Activated CD4-positive, alpha-beta memory T cell treated with anti-CD3 and anti-CD28 coated beads, Interleukin-2, amount 10 ng/mL, durations not matched to agents 7 days and 5 days (primary cell): ENCODE data around the gene TMEM38B. TPM values are rescaled to one million over a fixed set of nuclear protein-coding genes. Genes with fewer than 3 reads are reported as not detected.

Experiments
- CTCF ChIA-PET: fragments of 350-600 bp; sonication (Branson Sonifier 250); formaldehyde crosslinking; loops from one replicate; lab custom pipeline; 2021; ENCODE audit warnings: antibody characterized with exemption, inconsistent platforms; lab: Charles Lee
- POLR2A ChIA-PET: fragments of 350-600 bp; sonication (Branson Sonifier 250); formaldehyde crosslinking; loops from one replicate; lab custom pipeline; 2021; ENCODE audit warnings: antibody characterized with exemption; lab: Charles Lee
- DNase-seq: peaks from one replicate; pipeline ENCODE4 v3.0.0-alpha.2; 2020
- H3K27ac Mint-ChIP-seq: one replicate; pipeline ENCODE4 v1.8.0; 2021; ENCODE audit warnings: mild to moderate bottlenecking, mixed read lengths
- H3K27me3 Mint-ChIP-seq: one replicate; pipeline ENCODE4 v1.8.0; 2021; ENCODE audit warnings: mixed read lengths
- H3K36me3 Mint-ChIP-seq: one replicate; pipeline ENCODE4 v1.8.0; 2021; ENCODE audit warnings: low read depth, mixed read lengths
- H3K4me1 Mint-ChIP-seq: one replicate; pipeline ENCODE4 v1.8.0; 2021; ENCODE audit warnings: mixed read lengths
- H3K4me3 Mint-ChIP-seq: one replicate; pipeline ENCODE4 v1.8.0; 2021; ENCODE audit warnings: mild to moderate bottlenecking, mixed read lengths
- H3K9me3 Mint-ChIP-seq: one replicate; pipeline ENCODE4 v1.8.0; 2021; ENCODE audit warnings: mixed read lengths
- total RNA-seq, 2 experiments: library from RNA; stranded (reverse); gene quantifications; one replicate each; pipeline ENCODE4 v1.2.3, GENCODE V29; 2021

Gene TMEM38B
- total RNA-seq, 2 experiments from 2014 or later, result 8.1 to 9.2 TPM

- ChIA-PET POLR2A (no interaction called here), CTCF (no interaction called here)
- no peaks in the 10 kb centered on the region for H3K36me3 Mint-ChIP-seq
Observed at GRCh38 chr9:105670775-105671174, 23.6 kb upstream of the TMEM38B start.

GRCh38 chr9:105672711-105673234 lies 21.6 kb upstream of the TMEM38B start:
- Mint-ChIP-seq H3K27ac (no peak overlapping the region), H3K4me3 (no peak overlapping the region), H3K4me1 (no peaks in the 10 kb centered on the region), H3K27me3 (peaks cover 4% of the 10 kb centered on the region), H3K36me3 (no peaks in the 10 kb centered on the region), H3K9me3 (no peaks in the 10 kb centered on the region)
- DNase-seq, result no peak
- ChIA-PET CTCF (no interaction called here), POLR2A (no interaction called here)

More at GRCh38 chr9:105670775-105671174, 23.6 kb upstream of the TMEM38B start:
- DNase-seq, result no peak
- H3K4me1 Mint-ChIP-seq, result no peaks in the 10 kb centered on the region
- H3K4me3 Mint-ChIP-seq, result no peak overlapping the region
- H3K27ac Mint-ChIP-seq, result no peak overlapping the region
- H3K9me3 Mint-ChIP-seq, result no peaks in the 10 kb centered on the region
- peaks cover 9% of the 10 kb centered on the region for H3K27me3 Mint-ChIP-seq

- CTCF ChIA-PET, result no interaction called here
- H3K27ac Mint-ChIP-seq, result no peak overlapping the region
- POLR2A ChIA-PET, result no interaction called here
- H3K36me3 Mint-ChIP-seq, result no peaks in the 10 kb centered on the region
- DNase-seq, result no peak
- H3K4me3 Mint-ChIP-seq, result no peak overlapping the region
- peaks cover 8% of the 10 kb centered on the region for H3K27me3 Mint-ChIP-seq
- no peaks in the 10 kb centered on the region for H3K4me1 Mint-ChIP-seq
- no peaks in the 10 kb centered on the region for H3K9me3 Mint-ChIP-seq
Observed at GRCh38 chr9:105673850-105674387, 20.4 kb upstream of the TMEM38B start.

- Mint-ChIP-seq H3K4me3 (no peak overlapping the region), H3K4me1 (no peaks in the 10 kb centered on the region), H3K27me3 (peaks cover 5% of the 10 kb centered on the region), H3K36me3 (no peaks in the 10 kb centered on the region), H3K9me3 (no peaks in the 10 kb centered on the region), H3K27ac (no peak overlapping the region)
- no peak for DNase-seq
- ChIA-PET CTCF (interaction anchor here (0.8 kb wide), 1 partner anchor 9 kb away, joined by 3 read pairs; no protein-coding TSS in a partner anchor), POLR2A (no interaction called here)
Observed at GRCh38 chr9:105676351-105676923, 17.9 kb upstream of the TMEM38B start.

- no peak for DNase-seq
- ChIA-PET POLR2A (no interaction called here), CTCF (no interaction called here)
- Mint-ChIP-seq H3K36me3 (no peaks in the 10 kb centered on the region), H3K4me1 (no peaks in the 10 kb centered on the region), H3K9me3 (no peaks in the 10 kb centered on the region), H3K27me3 (peaks cover 5% of the 10 kb centered on the region), H3K27ac (no peak overlapping the region), H3K4me3 (no peak overlapping the region)
Observed at GRCh38 chr9:105678163-105678562, 16.2 kb upstream of the TMEM38B start.

- Mint-ChIP-seq H3K9me3 (no peaks in the 10 kb centered on the region), H3K27ac (no peak overlapping the region), H3K27me3 (peaks cover 5% of the 10 kb centered on the region), H3K36me3 (no peaks in the 10 kb centered on the region), H3K4me1 (no peaks in the 10 kb centered on the region), H3K4me3 (no peak overlapping the region)
- no peak for DNase-seq
- ChIA-PET CTCF (no interaction called here), POLR2A (no interaction called here)
Observed at GRCh38 chr9:105678781-105679180, 15.6 kb upstream of the TMEM38B start.

DNA sequence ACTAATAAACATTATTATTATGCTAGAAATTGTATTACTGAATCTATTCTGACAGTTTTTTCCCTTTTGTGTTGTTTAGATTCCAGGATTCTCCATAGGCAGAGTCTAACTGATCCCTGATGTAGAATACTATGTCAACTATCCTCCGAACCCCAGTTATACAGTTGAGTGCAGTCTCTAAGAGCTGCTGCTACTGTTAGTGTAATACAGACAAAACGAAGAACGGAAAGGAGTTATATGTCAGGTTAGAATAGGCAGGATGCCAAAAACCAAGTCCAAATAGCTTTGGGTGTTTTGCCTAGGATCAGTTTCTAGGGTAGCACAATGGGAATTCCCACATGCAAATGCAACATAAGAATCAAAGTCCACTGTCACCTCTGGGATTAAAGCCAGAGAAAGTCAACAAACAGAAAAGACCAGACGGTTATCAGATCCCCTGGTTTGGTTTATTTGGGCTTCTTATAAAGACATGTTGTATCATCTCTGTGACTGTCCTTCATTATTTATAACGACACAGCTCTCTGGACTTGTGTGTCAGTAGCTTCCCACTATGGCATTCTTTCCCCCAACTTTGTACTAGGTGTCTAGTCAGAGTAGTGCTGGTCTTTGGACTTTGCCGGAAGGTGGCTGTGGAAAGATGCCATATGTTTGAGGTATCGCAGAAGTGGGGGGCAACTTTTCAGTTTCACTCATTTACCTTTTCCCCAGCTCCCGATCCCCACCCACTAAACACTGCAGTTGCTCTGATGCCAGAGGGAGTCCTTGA lies 14.9 kb upstream of the TMEM38B start:
- H3K4me3 Mint-ChIP-seq, result no peak overlapping the region
- CTCF ChIA-PET, result no interaction called here
- no peaks in the 10 kb centered on the region for H3K36me3 Mint-ChIP-seq
- H3K4me1 Mint-ChIP-seq, result no peaks in the 10 kb centered on the region
- H3K9me3 Mint-ChIP-seq, result no peaks in the 10 kb centered on the region
- H3K27me3 Mint-ChIP-seq, result peaks cover 5% of the 10 kb centered on the region
- DNase-seq, result no peak
- POLR2A ChIA-PET, result no interaction called here
- no peak overlapping the region for H3K27ac Mint-ChIP-seq

DNA sequence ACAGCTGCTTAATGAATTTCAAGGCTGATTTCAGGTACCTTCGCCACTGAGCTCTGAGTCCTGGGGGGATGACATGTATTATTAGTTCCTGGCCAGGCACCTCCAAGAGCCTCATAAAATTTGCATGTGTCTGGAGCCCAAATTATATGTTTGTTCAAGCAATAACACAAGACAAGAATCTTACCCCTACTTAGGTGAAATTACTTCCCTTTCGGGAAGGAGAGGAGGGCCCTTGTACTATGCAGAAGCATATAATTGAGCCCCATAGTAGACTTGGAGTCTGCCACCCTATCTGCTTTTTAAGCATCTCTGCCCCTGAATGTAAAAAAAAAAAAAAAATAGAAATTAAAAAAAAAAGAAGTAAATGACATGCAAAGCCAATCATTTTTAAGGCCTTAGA lies 13.0 kb upstream of the TMEM38B start:
- ChIA-PET CTCF (interaction anchor here (0.8 to 1.5 kb wide), 2 partner anchors 12 to 200 kb away, joined by 4 to 5 read pairs; no protein-coding TSS in a partner anchor), POLR2A (no interaction called here)
- no peak for DNase-seq
- Mint-ChIP-seq H3K27ac (no peak overlapping the region), H3K4me3 (no peak overlapping the region), H3K4me1 (no peaks in the 10 kb centered on the region), H3K9me3 (no peaks in the 10 kb centered on the region), H3K36me3 (no peaks in the 10 kb centered on the region), H3K27me3 (peaks cover 4% of the 10 kb centered on the region)

DNA sequence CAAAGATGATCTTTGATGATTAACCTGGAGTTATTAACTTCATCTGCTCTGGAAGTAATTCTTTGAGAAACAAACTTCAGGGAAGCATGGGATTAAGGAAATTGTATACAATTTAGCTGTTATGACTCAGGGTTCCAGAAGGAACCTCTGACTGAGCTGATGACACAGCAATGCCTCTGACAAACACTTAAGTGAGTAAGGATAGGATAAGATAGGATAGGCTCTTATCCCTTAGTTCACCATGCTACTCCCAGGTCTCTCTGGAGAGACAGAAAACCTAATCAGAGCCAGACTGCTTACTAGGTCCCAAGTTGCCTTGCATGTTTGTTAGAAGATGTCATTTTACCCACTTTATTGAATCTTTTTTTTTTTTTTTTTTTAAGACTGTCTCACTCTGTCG lies 12.6 kb upstream of the TMEM38B start:
- peaks cover 4% of the 10 kb centered on the region for H3K27me3 Mint-ChIP-seq
- no peaks in the 10 kb centered on the region for H3K36me3 Mint-ChIP-seq
- CTCF ChIA-PET, result interaction anchor here (1.5 kb wide), 1 partner anchor 13 kb away, joined by 5 read pairs; no protein-coding TSS in a partner anchor
- no peaks in the 10 kb centered on the region for H3K4me1 Mint-ChIP-seq
- no peak overlapping the region for H3K4me3 Mint-ChIP-seq
- POLR2A ChIA-PET, result no interaction called here
- H3K27ac Mint-ChIP-seq, result no peak overlapping the region
- no peaks in the 10 kb centered on the region for H3K9me3 Mint-ChIP-seq
- DNase-seq, result no peak

- Mint-ChIP-seq H3K4me1 (no peaks in the 10 kb centered on the region), H3K27me3 (peaks cover 5% of the 10 kb centered on the region), H3K36me3 (no peaks in the 10 kb centered on the region), H3K9me3 (no peaks in the 10 kb centered on the region), H3K27ac (no peak overlapping the region), H3K4me3 (no peak overlapping the region)
- ChIA-PET POLR2A (no interaction called here), CTCF (no interaction called here)
- no peak for DNase-seq
Observed at GRCh38 chr9:105683688-105684275, 10.6 kb upstream of the TMEM38B start.

DNA sequence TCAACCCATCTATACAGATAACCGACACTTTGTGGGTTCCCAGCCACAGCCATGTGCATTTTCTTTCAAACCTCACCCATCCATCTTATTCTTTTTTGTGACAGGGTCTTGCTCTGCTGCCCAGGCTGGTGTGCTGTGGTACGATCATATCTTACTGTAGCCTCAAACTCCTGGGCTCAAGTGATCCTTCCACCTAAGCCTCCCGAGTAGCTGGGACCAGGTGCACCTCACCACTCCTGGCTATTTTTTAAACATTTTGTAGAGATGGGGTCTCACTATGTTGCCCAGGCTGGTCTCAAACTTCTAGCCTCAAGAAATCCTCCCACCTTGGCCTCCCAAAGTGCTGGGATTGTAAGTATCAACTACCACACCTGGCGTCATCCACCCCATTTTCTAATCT lies 7.4 kb upstream of the TMEM38B start:
- H3K4me1 Mint-ChIP-seq, result no peaks in the 10 kb centered on the region
- ChIA-PET CTCF (no interaction called here), POLR2A (no interaction called here)
- H3K4me3 Mint-ChIP-seq, result no peak overlapping the region
- H3K9me3 Mint-ChIP-seq, result no peaks in the 10 kb centered on the region
- no peak overlapping the region for H3K27ac Mint-ChIP-seq
- no peaks in the 10 kb centered on the region for H3K36me3 Mint-ChIP-seq
- no peak for DNase-seq
- H3K27me3 Mint-ChIP-seq, result peaks cover 19% of the 10 kb centered on the region

DNA sequence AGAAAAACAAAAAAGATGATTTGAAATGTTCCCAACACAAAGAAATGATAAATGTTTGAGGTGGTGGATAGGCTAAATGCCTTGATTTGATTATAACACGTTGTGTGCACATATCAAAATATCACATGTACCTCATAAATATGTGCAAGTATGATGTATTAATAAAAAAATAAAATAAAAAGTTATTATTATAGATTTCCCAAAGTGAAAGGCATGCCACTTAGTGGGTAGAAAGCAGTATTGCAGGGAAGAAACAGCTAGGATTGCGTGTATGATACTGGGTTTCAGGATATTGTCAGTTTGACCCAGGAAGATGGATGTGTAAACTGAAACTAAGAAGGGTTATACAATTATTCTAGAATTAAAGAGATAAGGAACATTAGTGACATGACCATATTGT lies 3.6 kb upstream of the TMEM38B start:
- DNase-seq, result no peak
- H3K9me3 Mint-ChIP-seq, result no peaks in the 10 kb centered on the region
- H3K27me3 Mint-ChIP-seq, result peaks cover 29% of the 10 kb centered on the region
- POLR2A ChIA-PET, result no interaction called here
- H3K4me3 Mint-ChIP-seq, result no peak overlapping the region
- H3K4me1 Mint-ChIP-seq, result peaks cover 14% of the 10 kb centered on the region
- H3K36me3 Mint-ChIP-seq, result no peaks in the 10 kb centered on the region
- CTCF ChIA-PET, result no interaction called here
- H3K27ac Mint-ChIP-seq, result no peak overlapping the region
